ENCODE data around the gene PACS1. TPM values are rescaled to one million over a fixed set of nuclear protein-coding genes. Genes with fewer than 3 reads are reported as not detected.

The PACS1 gene
- total RNA-seq, 3 donors from 2014 or later (not counting 1 experiment from before 2014, with no cell fraction given), result 176 to 204 (median 186) TPM

DNA sequence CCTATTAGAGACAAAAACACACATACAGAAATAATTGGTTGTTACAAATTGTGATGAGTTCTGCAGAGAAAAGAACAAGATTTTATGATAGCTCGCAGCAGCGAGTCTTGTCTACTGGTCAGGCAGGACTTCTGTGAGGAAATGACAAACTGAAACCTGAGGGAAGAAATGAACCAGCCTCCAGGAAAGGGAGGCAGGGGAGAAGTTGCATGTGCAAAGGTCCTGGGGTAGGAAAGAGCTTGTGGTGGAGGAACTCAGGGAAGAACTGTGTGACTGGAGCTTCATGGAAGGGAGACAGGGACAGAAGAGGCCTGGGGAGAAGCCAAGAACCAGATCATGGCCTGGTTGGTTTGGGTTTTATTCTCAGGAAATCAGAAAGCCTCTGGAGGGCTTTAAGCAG lies 189.2 kb downstream of the PACS1 start:
- ATAC-seq, result no peak
- no peak overlapping the region for H3K27ac ChIP-seq (ENCODE audit: low read length)
- intact Hi-C loops (cut with micrococcal nuclease), result no loop called here

GRCh38 chr11:66259956-66260355 lies 189.9 kb downstream of the PACS1 start:
- DNase-seq, result no peak
- WGBS (ENCODE audit: insufficient coverage), result 94% methylated on average over 4 of the region's 4 CpGs
- Histone ChIP-seq H3K9me3 (ENCODE audit: control insufficient read depth, insufficient read depth, low read length) (no peaks in the 10 kb centered on the region), H3K27ac (ENCODE audit: low read length) (no peak overlapping the region), H3K4me3 (ENCODE audit: low read length) (no peak overlapping the region), H3K36me3 (ENCODE audit: control insufficient read depth, insufficient read depth, low read length) (peaks cover 31% of the 10 kb centered on the region), H3K4me1 (ENCODE audit: control insufficient read depth, insufficient read depth, low read length) (peaks cover 20% of the 10 kb centered on the region), H3K27me3 (ENCODE audit: control insufficient read depth, insufficient read depth, low read length) (no peaks in the 10 kb centered on the region)
- TF ChIP-seq CTCF (IDR thresholded peaks at IDR 0.05), result no peak
- intact Hi-C loops (cut with micrococcal nuclease), result no loop called here
- H3K27me3 Mint-ChIP-seq (ENCODE audit: low read depth in 2 of 2), result no peaks in the 10 kb centered on the region
- no peaks in the 10 kb centered on the region for H3K36me3 Mint-ChIP-seq
- H3K9me3 Mint-ChIP-seq, result no peaks in the 10 kb centered on the region
- no peak overlapping the region for H3K4me3 Mint-ChIP-seq
- peaks cover 20 to 28% of the 10 kb centered on the region in 2 donors for H3K4me1 Mint-ChIP-seq
- H3K27ac Mint-ChIP-seq, result no peak overlapping the region
- no peak for ATAC-seq

More for the DNA sequence above, 189.2 kb downstream of the PACS1 start:
- H3K27me3 ChIP-seq (ENCODE audit: control insufficient read depth, insufficient read depth, low read length), result no peaks in the 10 kb centered on the region
- H3K4me3 ChIP-seq (ENCODE audit: low read length), result no peak overlapping the region
- peaks cover 20 to 28% of the 10 kb centered on the region in 2 donors for H3K4me1 Mint-ChIP-seq
- H3K36me3 Mint-ChIP-seq, result no peaks in the 10 kb centered on the region
- H3K36me3 ChIP-seq (ENCODE audit: control insufficient read depth, insufficient read depth, low read length), result peaks cover 26% of the 10 kb centered on the region
- H3K4me1 ChIP-seq (ENCODE audit: control insufficient read depth, insufficient read depth, low read length), result peaks cover 20% of the 10 kb centered on the region
- no peaks in the 10 kb centered on the region for H3K9me3 Mint-ChIP-seq
- WGBS (ENCODE audit: insufficient coverage), result 95% methylated on average over 2 of the region's 2 CpGs
- no peaks in the 10 kb centered on the region for H3K27me3 Mint-ChIP-seq (ENCODE audit: low read depth in 2 of 2)
- no peak for TF ChIP-seq CTCF (IDR thresholded peaks at IDR 0.05)
- H3K9me3 ChIP-seq (ENCODE audit: control insufficient read depth, insufficient read depth, low read length), result no peaks in the 10 kb centered on the region
- peak overlapping the region; percentile 52 to 93 for H3K27ac Mint-ChIP-seq
- no peak overlapping the region for H3K4me3 Mint-ChIP-seq
- DNase-seq, result no peak

DNA sequence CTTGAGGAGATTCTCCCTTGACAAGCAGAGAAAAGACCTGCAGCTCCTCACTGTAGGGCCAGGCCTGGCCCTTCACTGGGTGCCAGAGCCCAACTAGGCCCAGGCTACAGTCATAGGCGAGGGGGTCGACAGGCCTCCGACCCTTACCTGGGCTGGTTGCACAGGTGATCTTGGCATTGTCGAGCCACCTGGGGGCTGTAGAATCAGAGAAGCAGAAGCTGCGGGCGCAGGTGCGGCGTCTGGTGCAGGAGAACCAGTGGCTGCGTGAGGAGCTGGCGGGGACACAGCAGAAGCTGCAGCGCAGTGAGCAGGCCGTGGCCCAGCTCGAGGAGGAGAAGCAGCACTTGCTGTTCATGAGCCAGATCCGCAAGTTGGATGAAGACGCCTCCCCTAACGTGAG lies 191.5 kb downstream of the PACS1 start:
- H3K4me3 Mint-ChIP-seq, result no peak overlapping the region
- no peaks in the 10 kb centered on the region for H3K9me3 Mint-ChIP-seq
- DNase-seq, result no peak
- Histone ChIP-seq H3K4me1 (ENCODE audit: control insufficient read depth, insufficient read depth, low read length) (peaks cover 15% of the 10 kb centered on the region), H3K4me3 (ENCODE audit: low read length) (no peak overlapping the region), H3K36me3 (ENCODE audit: control insufficient read depth, insufficient read depth, low read length) (peaks cover 31% of the 10 kb centered on the region), H3K27me3 (ENCODE audit: control insufficient read depth, insufficient read depth, low read length) (no peaks in the 10 kb centered on the region), H3K9me3 (ENCODE audit: control insufficient read depth, insufficient read depth, low read length) (no peaks in the 10 kb centered on the region), H3K27ac (ENCODE audit: low read length) (no peak overlapping the region)
- H3K27ac Mint-ChIP-seq, result no peak overlapping the region
- H3K4me1 Mint-ChIP-seq, result peaks cover 19 to 21% of the 10 kb centered on the region in 2 donors
- no peak for ATAC-seq
- intact Hi-C loops (cut with micrococcal nuclease), result no loop called here
- TF ChIP-seq CTCF (IDR thresholded peaks at IDR 0.05), result no peak
- WGBS (ENCODE audit: insufficient coverage), result 97% methylated on average over 16 of the region's 16 CpGs
- H3K36me3 Mint-ChIP-seq, result no peaks in the 10 kb centered on the region
- H3K27me3 Mint-ChIP-seq (ENCODE audit: low read depth in 2 of 2), result no peaks in the 10 kb centered on the region

DNA sequence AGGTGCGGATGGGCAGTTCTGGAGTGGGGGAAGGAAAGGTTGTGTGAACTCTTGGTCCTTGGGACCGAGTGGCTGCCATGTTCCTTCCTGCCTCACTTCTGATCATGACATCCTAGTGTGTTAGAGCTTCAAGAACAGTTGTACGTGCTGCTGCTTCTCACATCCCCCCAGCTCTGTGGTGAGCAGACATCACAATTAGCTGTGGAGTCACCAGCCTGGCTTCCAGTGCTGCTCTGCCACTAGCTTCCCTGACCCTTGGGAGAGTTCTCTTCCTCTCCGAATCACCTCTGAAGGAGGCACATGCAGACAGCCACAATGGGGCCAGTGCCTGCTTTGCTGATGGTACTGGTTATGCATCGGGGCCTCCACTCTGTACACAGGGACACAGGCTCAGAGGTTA lies 192.1 kb downstream of the PACS1 start:
- H3K36me3 Mint-ChIP-seq, result no peaks in the 10 kb centered on the region
- no peak overlapping the region for H3K27ac Mint-ChIP-seq

More for the DNA sequence above, 192.1 kb downstream of the PACS1 start:
- intact Hi-C loops (cut with micrococcal nuclease), result no loop called here
- DNase-seq (no peak), ATAC-seq (no peak)
- Mint-ChIP-seq H3K27me3 (ENCODE audit: low read depth in 2 of 2) (no peaks in the 10 kb centered on the region), H3K4me1 (peaks cover 18 to 19% of the 10 kb centered on the region in 2 donors), H3K9me3 (no peaks in the 10 kb centered on the region), H3K4me3 (no peak overlapping the region)
- H3K4me1 ChIP-seq (ENCODE audit: control insufficient read depth, insufficient read depth, low read length), result peaks cover 15% of the 10 kb centered on the region
- WGBS (ENCODE audit: insufficient coverage), result 93% methylated on average over 5 of the region's 5 CpGs
- no peak for TF ChIP-seq CTCF (IDR thresholded peaks at IDR 0.05)
- H3K36me3 ChIP-seq (ENCODE audit: control insufficient read depth, insufficient read depth, low read length), result peaks cover 31% of the 10 kb centered on the region
- H3K4me3 ChIP-seq (ENCODE audit: low read length), result no peak overlapping the region
- H3K27ac ChIP-seq (ENCODE audit: low read length), result no peak overlapping the region
- no peaks in the 10 kb centered on the region for H3K27me3 ChIP-seq (ENCODE audit: control insufficient read depth, insufficient read depth, low read length)
- no peaks in the 10 kb centered on the region for H3K9me3 ChIP-seq (ENCODE audit: control insufficient read depth, insufficient read depth, low read length)
